OCI-M2 (cell line): ENCODE results near the gene INTS11.

Source experiments
- DNase-seq: peaks from one replicate; lab custom pipeline; 2025; ENCODE audit not compliant: unreplicated experiment; lab: John Stamatoyannopoulos, UW

Gene INTS11

GRCh38 chr1:1303736-1304135 lies 20.7 kb downstream of the INTS11 start:
- no peak for DNase-seq

- DNase-seq, result no peak
Observed at GRCh38 chr1:1302951-1303509, 21.4 kb downstream of the INTS11 start.

DNA sequence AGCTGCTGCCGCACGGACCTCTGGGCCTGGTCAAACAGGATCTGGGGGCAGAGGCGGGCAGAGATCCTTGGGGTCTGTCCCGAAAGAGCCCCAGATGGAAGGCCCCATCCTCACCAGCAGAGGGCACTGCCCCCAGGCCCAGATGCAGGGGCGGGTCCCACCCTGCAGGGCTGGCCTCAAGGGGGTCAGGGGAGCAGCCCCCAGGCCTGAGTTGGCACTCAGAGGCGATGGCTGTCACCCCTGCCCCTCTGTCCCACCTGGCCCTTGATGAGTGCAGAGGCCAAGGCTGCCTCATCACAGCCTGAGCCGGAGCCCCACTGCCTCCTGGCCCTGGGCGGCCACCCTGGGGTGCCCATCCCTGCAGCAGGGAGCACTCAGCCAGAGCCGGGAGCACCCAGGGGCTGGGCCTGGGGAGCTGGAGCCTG lies 22.4 kb downstream of the INTS11 start:
- no peak for DNase-seq

DNA sequence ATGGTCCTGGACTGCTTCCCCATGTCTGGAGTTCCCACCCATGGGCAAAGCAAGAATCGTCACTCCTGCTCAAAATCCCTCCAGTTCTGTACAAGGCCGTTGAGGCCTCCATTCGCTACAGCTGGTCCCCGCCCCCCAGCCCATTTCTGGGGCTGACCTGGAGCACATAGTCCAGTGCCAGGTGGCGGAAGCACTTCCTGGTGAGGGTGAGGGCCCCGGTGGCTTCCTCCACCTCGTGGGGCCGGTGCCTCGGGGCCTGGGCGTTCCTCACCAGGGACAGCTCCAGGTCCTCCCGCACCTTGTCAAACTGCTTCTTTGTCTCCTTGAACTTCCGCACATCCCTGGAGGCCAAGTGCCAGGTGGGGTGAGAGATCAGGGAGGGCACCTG lies 24.1 kb downstream of the INTS11 start:
- no peak for DNase-seq

GRCh38 chr1:1299686-1300351 lies 24.6 kb downstream of the INTS11 start:
- DNase-seq, result no peak

DNA sequence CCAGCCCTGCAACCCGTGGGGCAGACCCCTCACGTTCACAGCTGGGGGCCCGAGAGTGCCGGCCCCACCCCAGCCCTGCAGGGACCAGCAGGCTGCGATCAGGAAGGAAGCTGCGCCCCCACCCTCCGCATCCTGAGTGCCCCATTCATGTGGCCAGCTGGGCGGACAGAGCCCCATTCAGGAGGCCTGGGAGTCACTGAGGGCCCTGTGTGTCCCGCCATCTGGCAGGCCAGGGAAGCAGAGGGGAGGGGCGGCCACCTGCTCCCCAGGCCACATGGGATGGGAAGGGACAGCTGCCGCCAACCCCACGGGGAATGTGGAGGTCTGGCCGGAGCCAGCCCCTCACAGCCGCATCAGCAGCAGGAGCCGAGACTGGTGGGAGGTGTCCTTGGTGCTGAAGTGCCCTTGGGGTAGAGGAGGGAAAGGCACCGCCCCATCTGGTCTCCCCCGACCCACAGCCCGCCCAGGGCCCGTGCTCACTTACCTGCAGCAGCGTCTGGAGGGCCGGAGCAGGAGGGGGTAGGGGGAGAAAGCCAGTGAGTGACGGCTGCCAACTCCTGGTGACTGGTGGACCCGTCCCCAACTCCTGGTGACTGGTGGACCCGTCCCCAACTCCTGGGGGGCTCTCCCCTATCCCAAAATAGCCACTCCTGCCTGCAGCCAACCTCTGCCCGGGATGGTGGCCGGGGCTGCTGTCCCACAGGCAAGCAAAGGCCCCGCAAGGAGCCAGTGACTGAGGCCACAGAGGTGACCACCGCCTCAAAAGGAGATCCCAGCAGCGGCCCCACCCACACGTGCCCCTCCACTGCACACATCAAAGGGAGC lies 25.4 kb downstream of the INTS11 start:
- no peak for DNase-seq

DNA sequence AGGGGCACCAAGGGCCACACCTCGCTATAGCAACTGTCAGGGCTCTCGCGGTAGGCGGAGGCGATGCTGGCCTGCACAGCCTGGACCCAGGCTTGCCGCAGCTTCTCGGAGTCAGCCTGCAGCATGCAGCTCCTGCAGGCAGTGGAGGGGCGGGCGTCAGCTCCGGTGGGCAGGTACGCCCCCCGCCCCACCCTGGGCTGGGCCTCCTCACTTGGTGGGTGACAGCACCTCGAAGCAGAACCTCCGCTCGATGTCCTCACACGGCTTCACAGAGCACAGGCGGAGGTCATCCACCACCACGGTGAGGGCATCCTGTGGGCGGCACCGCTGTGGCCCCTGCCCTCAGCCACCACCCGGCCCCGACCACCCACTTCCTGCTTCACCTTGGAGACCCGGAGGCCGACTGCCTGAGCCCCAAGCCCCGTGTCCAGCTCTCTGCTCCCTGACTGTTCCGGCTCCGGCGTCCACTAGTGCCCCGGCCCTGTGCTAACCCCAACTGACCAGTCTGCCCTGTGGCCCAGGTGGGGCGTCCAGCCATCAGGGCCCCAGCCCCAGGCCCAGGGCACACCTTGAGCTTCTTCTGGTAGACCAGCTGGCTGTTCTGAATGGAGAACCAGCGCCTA lies 26.5 kb downstream of the INTS11 start:
- DNase-seq, result no peak

- no peak for DNase-seq
Observed at GRCh38 chr1:1296070-1297061, 28.1 kb downstream of the INTS11 start.

GRCh38 chr1:1295154-1295923 lies 29.1 kb downstream of the INTS11 start:
- no peak for DNase-seq

DNA sequence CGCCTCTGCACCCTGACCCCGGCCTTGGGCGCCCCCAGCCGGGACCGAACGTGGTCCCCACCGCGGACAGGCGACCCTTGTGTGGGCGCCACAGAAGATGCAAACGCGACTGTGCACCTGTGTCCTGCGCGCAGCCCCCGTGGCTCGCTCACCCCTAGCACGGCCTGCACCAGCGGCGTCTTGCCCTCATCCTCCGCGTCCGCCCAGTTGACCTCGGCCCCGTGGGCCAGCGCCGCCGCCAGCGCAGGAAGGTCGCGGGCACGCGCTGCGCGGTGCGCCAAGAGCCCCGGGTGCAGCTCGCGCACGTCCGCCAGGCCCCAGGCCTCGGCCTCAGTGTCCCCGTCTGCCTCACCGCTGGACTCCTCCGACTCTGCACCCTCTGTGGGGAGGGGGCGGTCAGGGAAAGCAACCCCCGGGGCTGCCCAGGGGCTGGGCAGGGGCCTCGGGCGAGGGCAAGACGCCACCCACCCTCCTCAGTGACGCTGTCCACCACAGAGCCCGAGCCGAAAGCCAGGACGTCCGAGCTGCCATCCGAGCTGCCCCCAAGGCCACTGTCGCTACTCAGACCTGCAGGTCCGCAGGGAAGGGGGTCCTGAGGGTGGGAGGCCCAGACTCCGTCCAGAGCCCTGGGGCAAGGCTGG lies 30.1 kb downstream of the INTS11 start:
- DNase-seq, result no peak

DNA sequence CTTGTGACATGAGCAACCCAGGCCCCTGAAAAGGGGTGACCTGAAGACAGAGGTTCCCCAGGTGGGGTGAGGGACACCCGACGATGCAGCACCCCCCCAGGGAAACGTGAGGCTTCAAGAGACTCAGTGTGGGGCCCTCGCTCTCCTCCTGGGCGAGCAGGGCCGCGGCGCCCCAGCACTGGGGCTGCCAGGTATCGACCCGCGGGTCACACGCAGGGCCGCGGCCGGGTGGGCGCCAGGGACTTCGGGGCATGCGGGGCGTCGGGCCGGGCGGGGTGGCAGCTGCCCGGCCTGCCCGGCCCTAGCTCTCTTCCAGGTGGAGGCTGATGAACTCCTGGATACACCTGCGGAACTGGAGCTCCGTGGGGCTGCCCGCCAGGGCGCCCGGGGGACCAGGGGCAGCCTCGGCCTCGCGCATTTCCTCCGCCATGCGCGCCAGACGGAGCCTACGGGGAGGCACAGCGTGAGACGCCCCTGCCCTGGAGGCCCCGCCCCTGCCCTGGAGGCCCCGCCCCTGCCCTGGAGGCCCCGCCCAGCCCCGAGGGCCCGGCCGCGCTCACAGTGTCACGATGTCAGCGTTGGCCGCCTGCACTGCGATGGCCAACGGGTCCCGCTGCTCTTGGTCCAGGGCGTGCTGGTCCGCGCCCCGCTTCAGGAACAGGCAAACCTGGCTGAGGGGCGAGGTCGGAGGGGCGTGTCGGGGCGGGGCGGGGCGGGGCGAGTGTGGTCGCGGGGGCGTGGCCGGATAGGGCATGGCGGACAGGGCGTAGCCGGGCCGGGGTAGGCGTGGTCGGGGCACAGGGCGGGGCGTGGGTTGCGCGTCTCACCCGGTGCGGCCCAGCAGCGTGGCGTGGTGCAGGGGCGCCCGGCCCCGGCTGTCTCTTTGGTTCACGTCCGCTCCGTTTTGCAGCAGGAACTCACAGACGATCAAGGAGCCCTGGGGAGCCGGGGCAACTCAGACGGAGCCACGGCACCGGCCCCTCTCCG lies 30.9 kb downstream of the INTS11 start:
- DNase-seq, result no peak

DNA sequence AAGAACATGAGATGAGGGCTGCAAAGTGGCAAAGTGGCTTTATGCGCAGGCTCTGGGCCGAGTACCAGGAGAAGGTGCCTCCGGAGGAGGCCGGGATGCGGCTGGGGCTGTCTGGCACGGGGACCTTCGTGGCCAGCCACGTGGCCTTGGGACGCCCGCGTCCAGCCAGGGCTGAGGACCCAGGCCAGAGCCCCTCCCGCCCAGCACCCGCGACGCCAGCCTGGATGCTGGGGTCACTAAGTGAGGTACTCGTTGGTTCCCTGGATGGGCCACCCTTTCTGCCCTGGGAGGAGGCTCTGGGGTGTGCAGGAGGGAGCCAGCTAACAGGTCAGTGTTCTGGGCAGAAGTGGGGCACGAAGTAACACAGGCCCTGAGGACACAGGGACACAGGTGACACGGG lies 31.6 kb downstream of the INTS11 start:
- DNase-seq, result no peak

- no peak for DNase-seq
Observed at GRCh38 chr1:1292442-1292779, 32.0 kb downstream of the INTS11 start.

DNA sequence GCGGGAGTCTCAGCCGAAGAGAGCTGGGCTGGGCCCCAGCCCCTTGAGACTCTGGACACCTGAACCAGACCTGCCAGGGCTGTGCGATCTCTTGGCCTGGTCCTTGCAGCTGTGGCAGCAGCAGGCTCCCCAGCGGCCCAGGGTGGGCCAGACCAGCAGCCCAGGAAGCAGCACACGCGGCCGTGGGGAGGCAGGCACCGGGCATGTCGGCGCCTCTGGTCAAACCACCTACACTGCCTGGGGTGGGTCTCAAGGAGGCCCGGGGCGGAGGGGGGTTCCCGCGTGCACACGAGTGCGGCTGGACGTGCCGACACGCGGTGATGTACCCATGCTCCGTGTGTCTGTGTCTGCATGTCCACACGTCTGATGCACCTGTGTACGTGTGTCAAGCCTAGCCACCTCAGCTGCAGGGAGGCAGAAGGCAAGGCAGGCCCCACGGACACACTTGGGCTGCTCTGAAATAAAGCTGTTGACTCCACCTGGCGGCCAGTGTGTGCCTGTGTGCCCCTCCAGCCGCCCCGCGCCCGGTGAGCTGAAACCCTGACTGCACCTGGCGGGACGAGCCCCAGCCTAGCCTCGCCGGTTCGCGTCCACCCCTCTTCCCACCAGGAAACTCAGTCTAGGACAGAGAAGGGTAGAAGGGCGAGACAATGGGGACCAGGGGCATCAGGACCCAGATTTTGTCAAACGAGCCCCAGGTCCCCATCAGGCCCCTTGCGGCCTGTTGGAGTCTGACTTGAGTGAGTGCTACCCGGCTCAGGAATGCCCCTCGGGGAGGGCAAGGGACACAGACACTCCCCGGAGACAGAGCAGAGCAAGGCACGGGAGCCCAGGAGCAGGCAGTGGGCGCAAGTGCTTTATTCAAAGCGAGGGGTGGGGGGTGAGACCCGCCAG lies 32.7 kb downstream of the INTS11 start:
- DNase-seq, result no peak

GRCh38 chr1:1291023-1291528 lies 33.4 kb downstream of the INTS11 start:
- no peak for DNase-seq

- DNase-seq, result no peak
Observed at GRCh38 chr1:1290238-1290731, 34.2 kb downstream of the INTS11 start.
